MCF 10A (cell line): ENCODE measurements around the gene GDPD1. TPM values are rescaled to one million over a fixed set of nuclear protein-coding genes. Genes with fewer than 3 reads are reported as not detected.

Experiments
- BruUV-seq: library from RNA; stranded (reverse); fragments of 400-500 nt; replicated peaks from 2 replicates; lab custom pipeline; 2021; lab: Mats Ljungman, UMichigan
- CTCF ChIA-PET: fragments of 300-600 bp; sonication (Branson Sonifier 250); formaldehyde crosslinking; extraction: SDS; loops from one replicate; lab custom pipeline; 2021; ENCODE audit warnings: antibody characterized with exemption, inconsistent platforms; lab: Yijun Ruan, JAX
- POLR2A ChIA-PET: fragments of 300-600, 350-650 bp; sonication (Branson Sonifier 250); formaldehyde crosslinking; extraction: SDS; loops from one replicate; lab custom pipeline; 2020; ENCODE audit warnings: antibody characterized with exemption, inconsistent platforms; lab: Yijun Ruan, JAX
- DNase-seq: peaks from one replicate; pipeline ENCODE4 v3.0.0-alpha.2; 2018; ENCODE audit not compliant: unreplicated experiment
- H3K27ac Mint-ChIP-seq: one replicate; pipeline ENCODE4 v1.8.0; 2022; ENCODE audit warnings: mild to moderate bottlenecking, low read depth, mixed read lengths; ENCODE audit not compliant: unreplicated experiment
- H3K27me3 Mint-ChIP-seq: one replicate; pipeline ENCODE4 v1.8.0; 2022; ENCODE audit warnings: mixed read lengths; ENCODE audit not compliant: insufficient read depth, unreplicated experiment
- H3K36me3 Mint-ChIP-seq: one replicate; pipeline ENCODE4 v1.8.0; 2022; ENCODE audit warnings: mild to moderate bottlenecking, moderate library complexity, mixed read lengths; ENCODE audit not compliant: insufficient read depth, unreplicated experiment
- H3K4me1 Mint-ChIP-seq: one replicate; pipeline ENCODE4 v1.8.0; 2022; ENCODE audit warnings: mixed read lengths; ENCODE audit not compliant: insufficient read depth, unreplicated experiment
- H3K4me3 Mint-ChIP-seq: one replicate; pipeline ENCODE4 v1.8.0; 2022; ENCODE audit warnings: mild to moderate bottlenecking, moderate library complexity, mixed read lengths; ENCODE audit not compliant: unreplicated experiment
- H3K9me3 Mint-ChIP-seq: one replicate; pipeline ENCODE4 v1.8.0; 2022; ENCODE audit warnings: mixed read lengths; ENCODE audit not compliant: unreplicated experiment
- intact Hi-C: fragments of 100-400 bp; cut with micrococcal nuclease; formaldehyde crosslinking; loops from 2 replicates; pipeline ENCODE4 v1.14.1; 2022
- total RNA-seq: library from RNA; stranded (reverse); gene quantifications from 2 replicates; pipeline ENCODE4 v1.2.3, GENCODE V29; 2022
- TF ChIP-seq, protein P1 (sequence below): fragments of 200-600 bp; IDR thresholded peaks from one replicate; pipeline ENCODE4 v1.8.0; 2022; ENCODE audit warnings: antibody characterized with exemption, mild to moderate bottlenecking; ENCODE audit not compliant: unreplicated experiment

Gene GDPD1
- total RNA-seq, 1 experiment from 2014 or later: 2.9 TPM

DNA sequence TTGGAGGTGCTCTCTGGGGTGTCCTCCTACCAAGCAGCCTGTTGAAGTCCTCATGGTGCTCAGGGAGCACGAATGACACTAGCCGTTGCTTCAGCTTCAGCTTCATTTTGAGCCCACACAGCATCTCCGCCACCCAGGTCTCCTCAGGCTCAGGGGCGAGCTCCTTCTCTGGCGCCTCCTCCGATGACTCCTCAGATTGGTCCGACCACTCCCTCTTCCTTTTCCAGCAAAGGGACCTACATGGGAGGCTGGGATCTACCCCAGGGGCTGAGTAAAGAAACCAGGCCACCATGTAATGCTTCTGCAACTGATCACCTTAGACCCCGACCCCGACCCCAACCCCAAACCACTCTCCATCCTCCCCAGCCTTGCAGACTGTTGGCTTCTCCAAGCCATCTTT is 38.8 kb upstream of the GDPD1 start:
- no peak for DNase-seq
- Mint-ChIP-seq H3K4me1 (peaks cover 7% of the 10 kb centered on the region), H3K4me3 (no peak overlapping the region), H3K9me3 (no peaks in the 10 kb centered on the region), H3K27me3 (no peaks in the 10 kb centered on the region), H3K27ac (no peak overlapping the region), H3K36me3 (peaks cover 6% of the 10 kb centered on the region)
- ChIA-PET POLR2A (no interaction called here), CTCF (no interaction called here)
- no TSS peak for BruUV-seq
- TF ChIP-seq, protein P1, sequence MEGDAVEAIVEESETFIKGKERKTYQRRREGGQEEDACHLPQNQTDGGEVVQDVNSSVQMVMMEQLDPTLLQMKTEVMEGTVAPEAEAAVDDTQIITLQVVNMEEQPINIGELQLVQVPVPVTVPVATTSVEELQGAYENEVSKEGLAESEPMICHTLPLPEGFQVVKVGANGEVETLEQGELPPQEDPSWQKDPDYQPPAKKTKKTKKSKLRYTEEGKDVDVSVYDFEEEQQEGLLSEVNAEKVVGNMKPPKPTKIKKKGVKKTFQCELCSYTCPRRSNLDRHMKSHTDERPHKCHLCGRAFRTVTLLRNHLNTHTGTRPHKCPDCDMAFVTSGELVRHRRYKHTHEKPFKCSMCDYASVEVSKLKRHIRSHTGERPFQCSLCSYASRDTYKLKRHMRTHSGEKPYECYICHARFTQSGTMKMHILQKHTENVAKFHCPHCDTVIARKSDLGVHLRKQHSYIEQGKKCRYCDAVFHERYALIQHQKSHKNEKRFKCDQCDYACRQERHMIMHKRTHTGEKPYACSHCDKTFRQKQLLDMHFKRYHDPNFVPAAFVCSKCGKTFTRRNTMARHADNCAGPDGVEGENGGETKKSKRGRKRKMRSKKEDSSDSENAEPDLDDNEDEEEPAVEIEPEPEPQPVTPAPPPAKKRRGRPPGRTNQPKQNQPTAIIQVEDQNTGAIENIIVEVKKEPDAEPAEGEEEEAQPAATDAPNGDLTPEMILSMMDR: no peak
- intact Hi-C loops: no loop called here

DNA sequence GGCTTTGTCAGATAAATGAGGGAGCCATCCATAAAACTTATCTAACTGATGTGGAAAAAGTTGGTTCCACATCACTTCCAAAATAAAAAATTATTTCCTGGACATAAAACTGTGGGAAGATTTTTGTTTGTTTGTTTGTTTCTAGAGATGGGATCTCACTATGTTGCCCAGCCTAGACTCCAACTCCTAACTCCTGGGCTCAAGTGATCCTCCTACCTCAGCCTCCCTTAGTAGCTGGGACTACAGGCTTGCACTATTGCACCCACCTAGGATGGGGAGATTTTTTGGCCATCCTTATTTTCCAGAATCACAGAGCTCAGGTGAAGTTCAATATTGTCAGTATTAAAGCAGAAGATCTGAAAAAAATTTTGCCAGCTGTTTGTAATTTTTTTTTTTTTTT is 34.3 kb upstream of the GDPD1 start:
- no peaks in the 10 kb centered on the region for H3K4me1 Mint-ChIP-seq
- no peak overlapping the region for H3K4me3 Mint-ChIP-seq
- POLR2A ChIA-PET: interaction anchor here (1.3 kb wide), 1 partner anchor 12 kb away, joined by 3 read pairs; no protein-coding TSS in a partner anchor
- TF ChIP-seq, protein P1: no peak
- BruUV-seq: no TSS peak
- CTCF ChIA-PET: interaction anchor here (0.5 to 1.1 kb wide), 2 partner anchors 25 kb away, joined by 3 read pairs; no protein-coding TSS in a partner anchor
- intact Hi-C loops: no loop called here
- no peaks in the 10 kb centered on the region for H3K9me3 Mint-ChIP-seq
- no peak overlapping the region for H3K27ac Mint-ChIP-seq
- DNase-seq: no peak
- H3K27me3 Mint-ChIP-seq: no peaks in the 10 kb centered on the region
- no peaks in the 10 kb centered on the region for H3K36me3 Mint-ChIP-seq

DNA sequence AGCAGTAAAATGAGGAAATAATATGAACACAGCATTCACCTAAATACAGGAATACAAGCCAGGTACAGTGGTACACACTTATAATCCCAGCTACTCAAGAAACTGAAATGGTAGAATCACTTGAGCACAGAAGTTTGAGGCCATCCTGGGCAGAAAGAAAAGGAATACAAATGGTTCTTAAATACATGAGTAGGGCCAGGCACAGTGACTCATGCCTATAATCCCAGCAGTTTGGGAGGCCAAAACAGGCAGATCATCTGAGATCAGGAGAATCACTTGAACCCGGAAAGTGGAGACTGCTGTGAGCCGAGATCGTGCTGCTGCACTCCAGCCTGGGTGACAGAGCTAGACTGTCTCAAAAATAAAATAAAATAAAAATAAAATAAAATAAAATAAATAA is 33.5 kb upstream of the GDPD1 start:
- Mint-ChIP-seq H3K4me3 (no peak overlapping the region), H3K27me3 (no peaks in the 10 kb centered on the region), H3K9me3 (no peaks in the 10 kb centered on the region), H3K27ac (no peak overlapping the region), H3K4me1 (no peaks in the 10 kb centered on the region), H3K36me3 (no peaks in the 10 kb centered on the region)
- no peak for DNase-seq
- intact Hi-C loops: no loop called here
- ChIA-PET CTCF (no interaction called here), POLR2A (no interaction called here)
- no TSS peak for BruUV-seq
- TF ChIP-seq, protein P1: no peak

DNA sequence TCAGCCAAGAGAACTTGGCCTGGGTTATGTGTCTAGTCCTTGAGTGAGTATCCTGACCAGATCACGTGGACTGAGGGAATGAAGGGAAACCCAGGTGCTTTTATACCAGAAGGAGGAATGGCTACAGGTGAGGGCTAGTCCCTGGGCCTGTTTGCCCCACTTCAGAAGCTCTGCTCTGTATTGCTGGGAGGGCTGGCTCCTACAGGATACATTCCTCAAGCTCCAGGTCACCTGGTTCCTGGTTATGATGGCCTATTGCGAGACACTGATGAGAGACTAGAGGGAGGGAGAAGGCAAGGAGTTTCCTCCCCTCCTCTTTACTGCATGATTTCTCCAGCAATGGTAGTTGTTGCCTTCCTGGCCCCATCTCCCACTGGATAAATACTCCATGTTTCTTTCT is 29.5 kb upstream of the GDPD1 start:
- TF ChIP-seq, protein P1: no peak
- peaks cover 9% of the 10 kb centered on the region for H3K36me3 Mint-ChIP-seq
- H3K4me3 Mint-ChIP-seq: no peak overlapping the region
- no peaks in the 10 kb centered on the region for H3K9me3 Mint-ChIP-seq
- ChIA-PET CTCF (no interaction called here), POLR2A (no interaction called here)
- no peak for DNase-seq
- no TSS peak for BruUV-seq
- no peaks in the 10 kb centered on the region for H3K4me1 Mint-ChIP-seq
- H3K27me3 Mint-ChIP-seq: no peaks in the 10 kb centered on the region
- intact Hi-C loops: no loop called here
- no peak overlapping the region for H3K27ac Mint-ChIP-seq
